ENCODE data around the gene NOL4L.

The NOL4L gene

DNA sequence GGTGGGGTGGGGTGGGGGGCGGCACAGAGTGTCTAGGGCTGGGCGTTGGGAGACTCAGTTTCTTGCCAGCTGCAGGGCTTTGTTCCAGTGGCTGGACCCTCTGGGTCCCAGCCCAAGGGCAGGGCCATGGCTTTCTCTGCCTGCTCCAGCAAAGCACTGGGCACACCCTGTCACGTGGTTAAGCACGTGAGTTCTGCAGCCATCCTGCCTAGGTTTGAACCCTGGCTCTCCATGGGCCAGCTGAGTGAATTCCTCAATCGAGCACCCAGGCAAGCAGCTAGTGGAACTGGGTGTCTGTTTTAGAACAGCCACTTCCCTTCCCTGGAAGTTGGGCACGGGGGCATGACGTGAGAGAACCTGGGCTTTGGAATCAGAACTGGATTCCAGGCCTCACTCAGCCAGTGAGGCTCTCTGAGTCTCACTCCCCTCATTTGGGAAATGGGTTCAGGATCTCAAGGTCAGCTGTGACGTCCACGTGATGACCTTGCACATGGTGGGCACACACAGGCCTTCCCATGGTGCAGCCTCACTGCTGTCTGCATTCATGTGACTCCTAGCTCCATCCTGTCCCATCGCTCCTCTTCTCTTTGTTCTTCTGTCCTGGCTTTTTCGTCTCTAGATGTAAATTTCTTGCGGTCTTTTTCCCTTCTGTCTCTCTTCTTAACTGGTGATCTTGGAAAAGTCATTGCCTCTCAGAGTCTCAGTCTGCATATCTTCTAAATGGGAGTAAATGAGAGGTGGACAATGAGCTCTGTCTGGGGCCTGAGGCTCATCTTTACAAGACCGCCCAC is 45.9 kb downstream of the NOL4L start:
- TF ChIP-seq ZFX (IDR thresholded peaks at IDR 0.05), result no peak
- peak overlapping the region; percentile 27 for H3K27ac ChIP-seq

DNA sequence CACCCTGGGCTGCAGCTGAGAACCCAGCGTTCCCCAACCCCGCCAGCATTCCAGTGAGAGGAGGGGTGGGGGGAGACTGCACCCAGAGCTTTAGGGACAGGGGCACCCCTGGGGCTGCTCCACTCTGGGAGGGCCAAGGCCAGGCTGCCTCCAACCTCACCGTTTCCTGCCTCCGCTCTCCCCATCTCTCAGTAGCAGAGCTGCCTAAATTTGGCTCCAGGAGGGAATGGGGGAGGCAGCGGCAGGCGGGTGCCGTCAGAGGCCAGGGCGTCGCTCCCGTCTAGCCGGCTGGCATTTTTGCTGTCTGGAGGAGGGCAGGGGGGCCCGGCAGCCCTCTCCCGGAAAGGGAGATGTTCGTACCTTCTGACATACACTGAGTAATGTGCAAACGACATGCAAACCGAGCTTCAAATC is 46.6 kb downstream of the NOL4L start:
- TF ChIP-seq CTCF (conservative IDR thresholded peaks at IDR 0.05) (no peak), ZFX (IDR thresholded peaks at IDR 0.05) (no peak)
- H3K27ac ChIP-seq, result no peak overlapping the region

DNA sequence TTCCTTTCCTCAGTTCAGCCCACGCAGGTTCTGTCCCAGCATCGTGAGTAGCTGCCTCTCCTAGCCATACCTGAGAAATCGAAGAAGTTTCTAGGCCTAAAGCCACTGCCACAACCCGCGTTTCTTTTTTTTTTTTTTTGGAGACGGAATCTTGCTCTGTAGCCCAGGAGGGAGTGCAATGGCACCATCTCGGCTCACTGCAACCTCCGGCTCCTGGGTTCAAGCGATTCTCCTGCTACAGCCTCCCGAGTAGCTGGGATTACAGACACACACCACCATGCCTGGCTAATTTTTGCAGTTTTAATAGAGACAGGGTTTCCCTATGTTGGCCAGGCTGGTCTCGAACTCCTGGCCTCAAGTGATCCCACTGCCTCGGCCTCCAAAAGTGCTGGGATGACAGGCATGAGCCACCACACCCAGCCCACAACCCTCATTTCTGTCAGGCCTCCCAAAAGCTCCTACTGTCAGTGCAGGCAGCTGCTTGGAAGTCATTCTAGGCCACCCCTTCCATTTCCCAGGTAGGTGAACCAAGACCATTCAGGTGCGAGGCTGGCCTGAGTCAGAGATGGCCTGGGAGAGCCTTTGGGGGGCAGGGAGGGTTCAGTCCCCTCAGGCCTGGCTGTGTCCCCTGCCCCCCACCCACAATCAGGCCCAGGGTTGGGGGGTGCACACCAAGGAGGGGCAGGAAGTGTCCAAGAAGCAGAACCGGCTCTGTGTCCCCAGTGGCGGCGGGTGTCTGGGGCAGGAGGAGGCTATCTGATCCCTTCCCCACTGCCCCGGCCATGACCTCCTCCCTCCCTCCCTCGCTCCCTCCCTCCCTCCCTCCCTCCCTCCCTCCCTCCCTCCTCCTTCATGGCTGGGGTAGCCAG is 47.2 kb downstream of the NOL4L start:
- no peak for TF ChIP-seq CTCF (conservative IDR thresholded peaks at IDR 0.05)
- TF ChIP-seq ZFX (IDR thresholded peaks at IDR 0.05), result no peak
- no peak overlapping the region for H3K27ac ChIP-seq

DNA sequence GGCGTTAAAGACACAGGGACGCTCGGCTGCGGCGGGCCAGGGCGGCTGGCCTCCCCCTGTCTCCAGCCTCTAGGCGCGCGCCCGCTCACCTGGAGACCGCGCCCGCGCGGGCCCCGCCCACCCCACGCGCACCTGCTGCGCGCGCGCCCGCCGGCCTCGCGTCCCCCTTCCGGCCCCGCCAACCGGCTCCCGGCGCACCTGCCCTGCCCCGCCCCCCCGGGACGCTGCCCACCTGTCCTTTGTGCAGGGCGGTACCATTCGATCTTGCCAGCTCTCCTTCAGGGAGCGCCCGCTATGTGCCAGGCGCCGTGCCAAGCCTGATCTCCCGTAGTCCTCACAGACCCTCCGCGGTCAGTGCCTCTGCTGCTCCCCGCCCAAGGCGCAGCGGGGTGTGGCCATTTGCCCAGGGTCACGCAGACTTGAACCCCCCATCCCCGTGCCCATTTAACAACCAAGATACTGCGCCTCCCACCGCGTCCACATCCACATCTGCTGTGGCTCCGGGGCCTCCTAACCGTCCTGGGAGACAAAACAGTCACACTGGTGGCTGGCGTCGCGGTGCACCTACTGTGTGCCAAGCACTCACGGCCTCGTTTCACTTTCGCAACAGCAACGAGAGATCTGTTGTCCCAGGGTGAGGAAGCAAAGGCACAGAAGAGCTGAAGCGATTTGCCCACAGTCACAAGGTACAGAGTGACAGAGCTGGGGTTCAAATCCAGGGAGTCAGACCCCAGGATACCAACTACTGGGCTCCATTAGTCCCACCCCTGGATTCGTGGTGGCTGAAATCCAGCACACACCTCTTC is 48.1 kb downstream of the NOL4L start:
- TF ChIP-seq CTCF (conservative IDR thresholded peaks at IDR 0.05) (no peak), ZFX (IDR thresholded peaks at IDR 0.05) (no peak)
- peak overlapping the region; percentile 27; the same call in 1 of the 2 replicates for H3K27ac ChIP-seq

- H3K27ac ChIP-seq, result peak overlapping the region; percentile 27; the same call in 1 of the 2 replicates
- TF ChIP-seq CTCF (conservative IDR thresholded peaks at IDR 0.05) (no peak), ZFX (IDR thresholded peaks at IDR 0.05) (no peak)
Measured at GRCh38 chr20:32535953-32536823, 48.9 kb downstream of the NOL4L start.

DNA sequence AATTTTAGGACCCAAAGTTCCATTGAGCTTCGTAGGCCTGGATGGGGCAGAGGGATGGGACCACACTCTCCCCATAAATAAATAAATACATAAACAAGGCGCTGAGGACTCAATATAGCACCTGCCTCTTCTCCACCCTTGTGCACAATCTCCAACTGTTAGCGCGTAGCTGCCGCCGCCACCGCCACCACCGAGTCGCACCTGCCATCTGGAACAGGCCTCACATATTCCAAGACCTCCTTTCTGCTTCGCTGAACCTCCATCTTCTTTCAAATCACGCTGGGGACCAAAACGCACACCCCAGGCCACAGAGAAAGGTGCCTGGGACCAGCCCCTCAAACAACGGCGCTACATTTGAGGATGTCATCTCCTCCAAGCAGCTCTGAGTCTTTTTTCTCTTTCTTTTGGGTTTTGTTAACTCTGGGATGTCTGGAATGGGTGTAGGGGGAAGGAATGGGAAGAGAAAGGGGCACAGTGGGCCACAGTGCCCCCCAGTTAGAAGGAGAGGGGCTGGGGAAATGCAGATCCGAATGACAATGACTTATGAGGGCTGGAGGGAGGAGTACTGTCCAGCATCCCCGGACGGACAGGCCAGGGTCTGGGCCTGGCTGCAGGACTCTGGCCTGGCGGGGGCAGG is 49.7 kb downstream of the NOL4L start:
- no peak for TF ChIP-seq CTCF (conservative IDR thresholded peaks at IDR 0.05)
- TF ChIP-seq ZFX (IDR thresholded peaks at IDR 0.05), result no peak
- no peak overlapping the region for H3K27ac ChIP-seq

Data from C4-2B (cell line).